HG03135 (cell line): Measurements from ENCODE around the gene BIRC7.
"Not testable (repeated sequence)": the region's sequence is repeated elsewhere in the genome, so short reads cannot be mapped to it uniquely, and the experiment has no call there.

ENCODE experiments used
- ATAC-seq: cut with Tn5 transposase; IDR thresholded peaks from one replicate; pipeline ENCODE4 v1.9.1; 2021; ENCODE audit warnings: mild to moderate bottlenecking, moderate library complexity; ENCODE audit not compliant: unreplicated experiment

The BIRC7 gene

DNA sequence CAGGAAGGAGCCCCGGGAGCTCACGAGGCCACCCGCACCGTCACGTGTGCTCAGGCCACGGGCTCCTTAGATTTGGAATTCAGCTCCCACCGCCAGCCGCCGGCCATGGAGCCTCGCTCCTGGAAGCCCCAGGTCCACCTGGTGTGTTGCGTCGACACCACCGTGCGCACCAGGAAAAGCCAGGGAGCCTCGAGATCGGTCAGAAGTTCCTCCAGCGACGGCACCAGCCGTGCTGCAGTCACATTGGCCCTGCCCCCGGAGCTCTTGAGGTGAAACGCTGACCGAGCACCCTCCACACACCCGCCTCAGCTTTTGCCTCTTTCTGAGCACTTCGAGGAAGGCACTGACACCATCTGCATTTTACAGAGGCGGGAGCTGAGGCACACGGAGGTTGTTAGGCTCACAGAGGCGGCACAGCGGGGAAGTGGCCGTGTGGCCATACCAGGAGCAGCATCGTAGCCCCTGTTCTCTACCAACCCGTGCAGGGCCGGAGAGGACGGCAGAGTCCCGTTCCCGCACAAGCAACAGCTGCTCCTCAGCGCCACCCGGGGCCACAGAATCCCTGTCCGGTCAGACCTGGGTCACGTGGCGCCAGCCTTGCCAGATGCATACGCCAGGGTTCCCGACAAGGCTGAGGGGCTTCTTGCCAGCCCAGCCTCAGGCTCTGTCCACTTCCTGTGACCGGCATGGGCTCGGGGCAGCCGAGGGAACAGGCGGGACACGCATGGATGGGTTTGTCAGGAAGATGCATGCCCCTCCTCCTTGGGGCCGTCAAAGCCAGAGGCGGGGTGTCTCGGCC, 11.0 kb downstream of the BIRC7 start:
- ATAC-seq, result no peak

- ATAC-seq, result no peak
Observed at GRCh38 chr20:63247671-63248228, 12.0 kb downstream of the BIRC7 start.

DNA sequence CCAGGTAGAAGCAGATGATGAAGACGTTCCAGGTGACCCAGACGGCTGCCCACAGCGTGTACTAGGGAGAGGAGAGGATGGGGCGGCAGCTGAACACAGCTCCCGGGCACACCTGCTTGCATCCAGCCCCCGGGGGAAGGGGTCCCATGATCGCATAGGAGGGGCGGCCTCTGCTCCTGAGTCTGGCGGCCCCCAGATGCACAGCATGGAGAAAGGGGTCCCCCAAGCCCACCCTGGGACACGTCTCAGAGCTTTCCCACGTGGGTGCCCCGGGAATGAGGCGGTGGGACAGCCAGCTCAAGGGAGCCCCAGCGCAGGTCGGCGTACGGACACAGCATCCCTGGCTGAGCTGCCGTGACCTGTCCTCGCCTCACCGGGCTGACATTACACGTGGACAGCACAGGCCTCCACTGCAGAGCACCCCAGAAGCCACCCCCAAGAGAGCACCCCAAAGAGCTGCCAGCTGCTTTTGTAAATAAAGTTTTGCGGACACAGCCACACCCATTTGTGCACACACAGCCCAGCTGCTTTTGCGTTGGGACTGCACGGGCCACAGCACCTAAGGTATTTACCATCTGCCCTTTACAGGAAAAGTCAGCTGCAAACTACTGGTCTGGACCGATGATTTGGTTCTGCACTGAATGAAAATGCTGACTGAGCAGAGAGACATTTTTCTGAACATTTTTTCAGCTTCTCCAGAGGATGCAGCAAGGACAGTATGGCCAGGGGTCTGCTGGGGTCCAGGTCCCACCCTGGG, 13.3 kb downstream of the BIRC7 start:
- ATAC-seq, result no peak

- no peak for ATAC-seq
Observed at GRCh38 chr20:63249891-63250290, 14.2 kb downstream of the BIRC7 start.

- not testable (repeated sequence) for ATAC-seq
Observed at GRCh38 chr20:63251350-63251749, 15.6 kb downstream of the BIRC7 start.

- no peak for ATAC-seq
Observed at GRCh38 chr20:63252284-63252711, 16.6 kb downstream of the BIRC7 start.

GRCh38 chr20:63253065-63253437, 17.3 kb downstream of the BIRC7 start:
- no peak for ATAC-seq

GRCh38 chr20:63253438-63254231, 17.9 kb downstream of the BIRC7 start:
- no peak for ATAC-seq

DNA sequence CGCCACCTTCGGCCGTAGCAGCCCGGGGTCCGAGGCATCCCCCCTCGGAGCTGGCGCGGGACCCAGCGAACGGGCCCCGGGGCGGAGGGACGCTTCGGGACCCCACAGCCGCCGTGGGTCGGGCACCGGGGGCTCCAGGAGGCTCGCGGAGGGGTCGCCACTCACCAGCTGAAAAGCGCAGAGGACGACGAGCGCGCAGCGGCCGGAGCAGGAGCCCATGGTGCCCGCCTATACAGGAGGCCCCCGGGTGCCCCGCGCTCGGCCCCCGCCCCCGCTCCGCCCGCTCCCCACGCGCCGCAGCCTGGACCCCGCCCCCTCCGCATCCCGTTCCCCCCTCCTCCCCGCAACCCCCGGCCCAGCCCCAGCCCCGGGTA, 18.5 kb downstream of the BIRC7 start, which contains the start of gene NKAIN4:
TSS of gene NKAIN4 (minus strand) at position 232 of the 374 bp plus-strand sequence. CDS start at position 219, 13 bp downstream.
- no peak for ATAC-seq

GRCh38 chr20:63254606-63255384, 19.1 kb downstream of the BIRC7 start:
- no peak for ATAC-seq

DNA sequence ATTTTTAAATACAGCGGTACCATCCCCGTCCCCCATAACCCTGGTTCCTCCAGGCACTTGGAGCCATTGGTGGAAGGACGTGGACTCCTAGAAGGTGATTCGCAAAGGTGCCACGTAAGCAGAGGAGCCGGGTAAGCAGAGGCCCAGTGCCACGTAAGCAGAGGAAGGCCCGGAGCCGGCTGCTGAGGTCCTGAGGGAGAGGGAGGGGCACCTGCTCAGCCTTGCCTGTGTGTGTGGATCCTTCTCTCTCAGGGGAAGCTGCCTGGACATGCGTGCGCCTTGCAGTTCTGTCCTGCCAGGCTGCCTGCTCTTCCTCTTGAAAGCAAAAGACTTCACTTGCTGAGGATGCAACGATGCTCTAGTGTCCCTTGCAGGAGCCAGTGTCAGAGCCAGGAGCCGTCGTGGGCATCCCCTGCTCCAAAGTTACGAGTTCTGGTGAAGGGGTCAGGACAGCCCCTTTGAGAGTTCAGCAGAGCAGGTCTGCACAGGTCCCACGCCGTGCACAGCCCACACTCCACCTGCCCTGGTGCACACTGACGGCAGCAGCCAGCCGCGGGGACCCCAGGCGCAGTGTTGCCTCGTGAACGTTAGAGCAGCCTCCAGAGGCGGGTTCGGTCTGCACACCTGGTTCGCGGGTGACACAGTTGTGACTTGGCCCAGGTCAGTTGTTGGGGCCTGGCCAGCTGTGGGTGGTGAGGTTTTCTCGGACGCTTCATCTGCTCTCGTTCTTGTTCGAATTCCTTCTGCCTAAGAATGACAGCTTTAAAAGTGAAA, 20.4 kb downstream of the BIRC7 start:
- ATAC-seq, result no peak

GRCh38 chr20:63256954-63257353, 21.2 kb downstream of the BIRC7 start:
- no peak for ATAC-seq

DNA sequence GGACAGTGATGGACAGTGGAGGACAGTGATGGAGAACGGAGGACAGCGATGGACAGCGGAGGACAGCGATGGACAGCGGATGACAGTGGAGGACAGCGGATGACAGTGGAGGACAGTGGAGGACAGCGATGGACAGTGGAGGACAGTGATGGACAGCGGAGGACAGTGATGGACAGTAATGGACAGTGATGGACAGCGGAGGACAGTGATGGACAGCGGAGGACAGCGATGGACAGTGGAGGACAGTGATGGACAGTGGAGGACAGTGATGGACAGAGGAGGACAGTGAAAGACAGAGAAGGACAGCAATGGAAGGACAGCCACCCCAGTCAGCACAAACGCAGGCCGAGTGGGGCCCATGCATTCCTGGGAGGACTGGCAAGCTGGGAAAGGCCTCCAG, 21.9 kb downstream of the BIRC7 start:
- no peak for ATAC-seq

GRCh38 chr20:63258781-63259180, 23.1 kb downstream of the BIRC7 start:
- no peak for ATAC-seq

DNA sequence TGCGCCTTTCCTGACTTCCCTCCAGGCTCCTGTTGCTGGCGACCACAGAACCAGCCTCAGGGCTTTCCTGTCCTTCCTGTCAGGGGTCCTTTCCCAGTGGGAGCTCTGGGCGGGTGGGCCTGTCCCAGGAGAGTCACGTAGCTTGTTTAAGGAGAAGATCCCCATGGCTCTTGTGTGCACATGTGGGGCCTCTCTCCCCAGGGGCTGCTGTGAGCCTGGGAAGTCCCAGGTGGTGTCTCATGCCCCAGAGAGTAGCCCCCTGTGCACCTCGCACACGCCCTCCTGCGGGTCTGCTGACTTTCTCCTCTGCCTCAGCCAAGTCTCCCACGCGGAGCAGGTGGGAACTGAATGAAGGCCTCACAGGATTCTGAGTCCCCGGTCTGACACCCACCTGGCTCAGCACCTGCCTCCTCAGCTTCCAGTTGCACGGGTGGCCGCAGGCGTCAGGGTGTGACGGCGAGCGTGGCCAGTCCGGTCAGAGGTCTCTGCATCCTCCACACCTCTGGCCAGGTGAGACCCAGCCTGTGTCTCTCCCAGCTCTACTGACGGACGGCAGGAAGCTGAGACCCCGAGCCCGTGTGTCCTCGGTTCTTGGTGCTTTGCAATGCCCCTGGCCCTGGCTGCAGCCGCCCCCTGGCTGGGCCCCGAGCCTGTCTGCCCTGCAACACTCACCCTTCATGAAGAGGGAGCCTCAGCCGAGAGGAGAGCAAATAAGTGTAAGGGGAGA, 24.2 kb downstream of the BIRC7 start:
- no peak for ATAC-seq

GRCh38 chr20:63260521-63260920, 24.8 kb downstream of the BIRC7 start:
- no peak for ATAC-seq

GRCh38 chr20:63261060-63261794, 25.5 kb downstream of the BIRC7 start:
- ATAC-seq, result no peak
